KOPT-K1 (cell line): ENCODE measurements around the gene RNF167.

Source experiments
- H3K27ac ChIP-seq: fragments of 200-600 bp; sonication (generic); 2 replicates; pipeline ENCODE4 v1.5.1; 2016; ENCODE audit warnings: antibody characterized with exemption, mild to moderate bottlenecking, low read depth, low read length; ENCODE audit not compliant: poor library complexity, severe bottlenecking
- H3K36me3 ChIP-seq: fragments of 200-600 bp; sonication (generic); 2 replicates; pipeline ENCODE4 v1.5.1; 2017; ENCODE audit warnings: antibody characterized with exemption, mild to moderate bottlenecking, low read length, moderate library complexity; ENCODE audit not compliant: insufficient read depth
- H3K9me3 ChIP-seq: fragments of 200-600 bp; sonication (generic); 2 replicates; pipeline ENCODE4 v1.5.1; 2017; ENCODE audit warnings: antibody characterized with exemption, low read length, mild to moderate bottlenecking; ENCODE audit not compliant: insufficient read depth, poor library complexity, severe bottlenecking

The RNF167 gene

DNA sequence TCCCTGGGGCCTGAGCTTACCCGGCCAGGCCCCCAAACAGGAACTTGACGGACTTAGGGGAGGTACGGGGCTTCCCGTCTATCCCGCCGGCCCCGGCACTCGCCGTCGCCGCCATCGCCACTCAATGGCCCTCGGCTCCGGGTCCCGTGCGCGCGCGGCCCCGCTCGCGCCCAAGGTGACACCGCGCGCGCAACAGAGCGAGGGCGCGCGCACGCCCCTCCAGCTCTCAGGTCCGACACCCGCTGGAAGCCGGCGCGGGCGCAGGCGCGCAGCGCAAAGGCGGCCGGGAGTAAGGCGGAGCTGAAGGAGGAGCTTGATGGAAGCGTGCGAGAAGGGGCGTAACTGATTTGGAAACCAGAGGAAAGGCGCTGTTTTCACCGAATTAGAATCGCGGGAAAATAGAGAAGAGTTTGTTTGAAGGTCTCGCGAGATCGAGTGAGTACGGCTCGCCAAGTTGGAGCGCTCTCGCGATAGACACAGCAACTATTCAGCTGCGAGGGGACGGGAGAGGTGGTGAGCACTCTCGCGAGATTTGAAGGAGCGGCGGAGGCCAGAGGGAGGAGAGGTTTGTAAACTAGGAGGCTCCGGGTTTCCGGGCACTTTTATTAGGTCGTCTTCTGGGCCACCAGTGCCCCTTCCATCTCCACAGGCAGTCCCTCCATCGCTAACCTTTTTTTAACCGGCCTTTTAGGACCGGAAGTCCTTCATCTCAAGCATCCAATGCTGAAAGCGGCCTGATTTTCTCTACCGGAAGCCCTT is at the start of gene RNF167, which contains the start of gene SLC25A11:
TSS of gene RNF167 (plus strand) at position 473 of the 759 bp plus-strand sequence. CDS start 642 bp downstream, outside the sequence.
TSS of gene SLC25A11 (minus strand) at position 251 of the 759 bp plus-strand sequence. CDS start at position 115, 136 bp downstream.
- Histone ChIP-seq H3K9me3 (no peaks in the 10 kb centered on the region), H3K36me3 (peaks cover 65% of the 10 kb centered on the region), H3K27ac (peak within 1 kb of the TSS; percentile 99)

DNA sequence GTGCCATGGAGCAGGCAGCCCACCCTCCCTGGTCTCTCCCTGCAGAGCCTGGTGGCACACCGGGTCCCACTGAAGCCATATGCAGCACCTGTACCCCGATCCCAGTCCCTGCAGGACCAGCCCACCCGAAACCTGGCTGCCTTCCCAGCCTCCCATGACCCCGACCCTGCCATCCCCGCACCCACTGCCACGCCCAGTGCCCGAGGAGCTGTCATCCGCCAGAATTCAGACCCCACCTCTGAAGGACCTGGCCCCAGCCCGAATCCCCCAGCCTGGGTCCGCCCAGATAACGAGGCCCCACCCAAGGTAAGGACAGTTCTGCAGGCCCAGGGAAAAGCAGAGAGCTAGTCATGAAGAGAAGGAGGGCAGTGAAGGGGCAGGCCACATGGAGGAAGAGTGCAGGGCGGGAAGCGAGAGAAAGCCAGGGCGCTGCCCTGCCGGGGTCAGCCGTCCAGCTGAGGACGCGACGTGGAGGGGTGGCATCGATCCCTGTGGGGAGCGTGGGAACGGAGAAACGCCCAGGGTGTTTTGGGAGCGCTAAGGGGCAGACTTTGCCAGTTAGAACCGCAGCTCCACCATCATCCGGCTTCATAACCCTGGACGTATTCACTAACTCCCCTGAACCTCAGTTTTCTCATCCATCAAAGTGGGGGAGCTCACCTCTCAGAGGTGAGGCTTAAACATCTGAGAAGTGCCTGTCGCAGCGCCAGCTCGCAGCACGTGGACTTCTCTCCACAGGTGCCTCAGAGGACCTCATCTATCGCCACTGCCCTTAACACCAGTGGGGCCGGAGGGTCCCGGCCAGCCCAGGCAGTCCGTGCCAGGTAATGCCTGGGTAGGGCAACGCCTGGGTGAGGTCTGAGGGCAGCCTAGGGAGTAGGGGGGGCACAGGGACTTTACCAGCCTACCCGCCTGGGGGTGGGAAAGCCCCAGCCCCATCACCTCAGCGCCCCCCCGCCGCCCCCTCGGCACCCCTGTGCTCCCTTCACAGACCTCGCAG is 48.4 kb upstream of the RNF167 start:
- no peaks in the 10 kb centered on the region for H3K9me3 ChIP-seq
- H3K27ac ChIP-seq, result no peak overlapping the region
- H3K36me3 ChIP-seq, result peaks cover 64% of the 10 kb centered on the region; the same call in 1 of the 2 replicates

DNA sequence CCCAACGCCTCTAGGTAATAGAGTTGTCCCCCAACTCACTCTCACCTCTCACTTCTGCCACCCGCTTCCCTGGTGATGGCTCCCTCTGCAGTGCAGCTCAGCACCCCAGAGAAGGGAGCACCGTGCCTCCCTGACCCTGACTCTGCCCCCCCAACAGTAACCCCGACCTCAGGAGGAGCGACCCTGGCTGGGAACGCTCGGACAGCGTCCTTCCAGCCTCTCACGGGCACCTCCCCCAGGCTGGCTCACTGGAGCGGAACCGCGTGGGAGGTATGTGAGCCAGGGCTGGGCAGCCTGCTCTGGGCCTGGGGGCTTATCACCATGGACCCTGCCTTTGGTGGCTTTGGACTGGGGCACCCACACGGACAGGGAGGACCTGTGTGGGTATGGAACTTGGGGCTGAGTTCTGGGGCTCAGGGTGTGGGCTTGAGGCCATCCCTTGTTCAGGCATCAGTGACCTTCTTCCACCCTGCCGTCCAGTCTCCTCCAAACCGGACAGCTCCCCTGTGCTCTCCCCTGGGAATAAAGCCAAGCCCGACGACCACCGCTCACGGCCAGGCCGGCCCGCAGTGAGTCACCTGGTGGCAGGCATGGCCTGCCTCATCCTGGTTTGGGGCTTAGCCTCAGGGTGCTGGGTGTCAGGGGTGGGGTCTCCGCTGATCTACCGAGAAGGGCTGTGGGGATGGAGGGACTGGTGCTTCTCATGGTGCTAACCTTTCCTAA is 47.4 kb upstream of the RNF167 start:
- no peak overlapping the region for H3K27ac ChIP-seq
- H3K36me3 ChIP-seq, result peaks cover 54% of the 10 kb centered on the region; the same call in 1 of the 2 replicates
- H3K9me3 ChIP-seq, result no peaks in the 10 kb centered on the region

DNA sequence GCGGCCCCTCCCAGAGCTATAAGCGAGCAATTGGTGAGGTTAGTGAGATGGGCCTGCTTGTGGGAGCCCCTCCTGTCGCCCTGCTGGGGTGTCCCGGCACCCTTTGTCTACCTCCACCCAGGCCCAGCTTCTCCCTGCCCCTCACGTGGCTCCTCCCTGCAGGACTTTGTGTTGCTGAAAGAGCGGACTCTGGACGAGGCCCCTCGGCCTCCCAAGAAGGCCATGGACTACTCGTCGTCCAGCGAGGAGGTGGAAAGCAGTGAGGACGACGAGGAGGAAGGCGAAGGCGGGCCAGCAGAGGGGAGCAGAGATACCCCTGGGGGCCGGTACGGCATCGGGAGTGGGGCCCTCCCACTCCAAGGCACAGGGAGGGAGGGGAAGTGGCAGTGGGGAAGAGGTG is 46.8 kb upstream of the RNF167 start:
- H3K9me3 ChIP-seq, result no peaks in the 10 kb centered on the region
- H3K27ac ChIP-seq, result no peak overlapping the region
- H3K36me3 ChIP-seq, result peaks cover 50% of the 10 kb centered on the region; the same call in 1 of the 2 replicates

DNA sequence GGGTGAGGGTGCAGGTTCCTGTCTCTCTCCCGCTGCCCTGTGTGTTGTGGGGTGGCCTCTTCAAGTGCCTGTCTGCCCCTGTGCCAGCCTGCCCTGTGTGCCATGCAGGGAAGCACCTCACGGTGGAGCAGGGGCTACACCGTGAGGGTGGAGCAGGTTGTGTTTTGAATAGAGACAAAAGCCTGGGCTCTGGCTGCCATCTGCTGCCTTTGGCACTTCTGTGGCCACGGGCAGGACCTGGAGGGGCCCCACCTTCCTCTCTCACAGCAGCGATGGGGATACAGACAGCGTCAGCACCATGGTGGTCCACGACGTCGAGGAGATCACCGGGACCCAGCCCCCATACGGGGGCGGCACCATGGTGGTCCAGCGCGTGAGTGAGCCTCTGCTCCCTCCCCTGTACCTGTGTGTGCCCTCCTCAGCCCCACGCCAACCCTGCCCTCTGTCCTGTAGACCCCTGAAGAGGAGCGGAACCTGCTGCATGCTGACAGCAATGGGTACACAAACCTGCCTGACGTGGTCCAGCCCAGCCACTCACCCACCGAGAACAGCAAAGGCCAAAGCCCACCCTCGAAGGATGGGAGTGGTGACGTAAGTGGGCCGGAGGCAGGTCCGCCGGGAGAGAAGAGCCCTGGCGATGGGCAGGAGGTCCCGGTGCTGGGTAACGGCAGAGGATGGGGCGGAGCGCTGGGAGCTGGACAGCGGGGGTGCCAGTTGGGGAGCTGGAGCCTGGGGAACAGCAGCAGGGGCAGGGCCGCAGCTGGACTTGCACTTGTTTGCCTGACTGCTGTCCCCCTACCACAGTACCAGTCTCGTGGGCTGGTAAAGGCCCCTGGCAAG is 46.1 kb upstream of the RNF167 start:
- no peak overlapping the region for H3K27ac ChIP-seq
- peaks cover 47% of the 10 kb centered on the region; the same call in 1 of the 2 replicates for H3K36me3 ChIP-seq
- no peaks in the 10 kb centered on the region for H3K9me3 ChIP-seq

DNA sequence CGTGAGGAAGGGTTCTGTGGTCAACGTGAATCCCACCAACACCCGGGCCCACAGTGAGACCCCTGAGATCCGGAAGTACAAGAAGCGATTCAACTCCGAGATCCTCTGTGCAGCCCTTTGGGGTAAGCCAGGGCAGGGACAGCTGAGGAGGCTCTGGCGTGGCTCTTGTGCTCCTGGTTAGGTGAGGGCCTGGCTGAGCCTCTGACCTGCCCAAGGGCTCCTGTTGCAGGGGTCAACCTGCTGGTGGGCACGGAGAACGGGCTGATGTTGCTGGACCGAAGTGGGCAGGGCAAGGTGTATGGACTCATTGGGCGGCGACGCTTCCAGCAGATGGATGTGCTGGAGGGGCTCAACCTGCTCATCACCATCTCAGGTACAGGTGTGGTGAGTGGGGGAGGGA is 44.9 kb upstream of the RNF167 start:
- Histone ChIP-seq H3K9me3 (no peaks in the 10 kb centered on the region), H3K36me3 (peaks cover 42% of the 10 kb centered on the region; the same call in 1 of the 2 replicates), H3K27ac (no peak overlapping the region)

DNA sequence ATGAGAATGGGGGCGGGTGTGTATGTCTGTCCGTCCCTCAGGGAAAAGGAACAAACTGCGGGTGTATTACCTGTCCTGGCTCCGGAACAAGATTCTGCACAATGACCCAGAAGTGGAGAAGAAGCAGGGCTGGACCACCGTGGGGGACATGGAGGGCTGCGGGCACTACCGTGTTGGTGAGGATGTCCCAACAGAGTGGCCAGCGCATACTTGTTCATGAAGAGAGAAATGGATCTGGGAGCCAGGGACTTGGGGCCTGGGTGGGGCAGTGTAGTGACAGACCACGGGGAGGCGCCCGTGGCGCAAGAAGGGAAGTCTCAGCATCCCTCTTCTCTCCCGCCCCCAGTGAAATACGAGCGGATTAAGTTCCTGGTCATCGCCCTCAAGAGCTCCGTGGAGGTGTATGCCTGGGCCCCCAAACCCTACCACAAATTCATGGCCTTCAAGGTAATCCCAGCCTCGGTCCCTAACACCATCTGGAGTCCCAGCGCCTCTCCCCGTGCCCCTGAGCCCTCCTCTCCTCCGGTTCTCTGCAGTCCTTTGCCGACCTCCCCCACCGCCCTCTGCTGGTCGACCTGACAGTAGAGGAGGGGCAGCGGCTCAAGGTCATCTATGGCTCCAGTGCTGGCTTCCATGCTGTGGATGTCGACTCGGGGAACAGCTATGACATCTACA is 44.3 kb upstream of the RNF167 start:
- Histone ChIP-seq H3K9me3 (no peaks in the 10 kb centered on the region), H3K27ac (no peak overlapping the region), H3K36me3 (peaks cover 35% of the 10 kb centered on the region; the same call in 1 of the 2 replicates)

DNA sequence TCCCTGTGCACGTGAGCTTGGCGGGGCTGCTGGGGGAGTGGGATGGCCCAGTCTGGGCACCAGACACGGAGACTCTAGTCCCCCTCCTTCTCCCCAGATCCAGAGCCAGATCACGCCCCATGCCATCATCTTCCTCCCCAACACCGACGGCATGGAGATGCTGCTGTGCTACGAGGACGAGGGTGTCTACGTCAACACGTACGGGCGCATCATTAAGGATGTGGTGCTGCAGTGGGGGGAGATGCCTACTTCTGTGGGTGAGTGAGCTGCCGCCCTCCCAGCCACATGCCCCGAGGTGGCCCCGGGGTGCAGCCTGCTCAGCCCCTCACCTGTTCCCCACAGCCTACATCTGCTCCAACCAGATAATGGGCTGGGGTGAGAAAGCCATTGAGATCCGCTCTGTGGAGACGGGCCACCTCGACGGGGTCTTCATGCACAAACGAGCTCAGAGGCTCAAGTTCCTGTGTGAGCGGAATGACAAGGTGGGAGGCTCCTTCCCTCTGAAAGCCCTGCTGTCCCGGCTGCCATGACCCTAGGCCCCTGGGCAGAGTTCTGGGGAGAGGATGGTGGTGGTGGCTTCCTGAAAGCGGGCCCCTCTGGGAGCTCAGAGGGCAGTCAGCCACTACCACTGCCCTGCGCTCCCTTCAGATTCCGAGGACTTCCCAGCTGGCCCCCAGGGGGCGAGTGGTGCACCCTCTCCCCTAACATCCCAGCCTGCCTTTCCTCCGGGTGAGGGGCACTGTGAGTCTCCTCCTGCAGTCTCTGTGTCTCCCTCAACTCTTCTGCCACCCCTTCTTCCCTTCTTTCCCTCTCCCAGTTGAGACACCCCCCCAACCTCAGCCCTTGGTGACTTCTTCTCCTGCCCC is 43.5 kb upstream of the RNF167 start:
- H3K36me3 ChIP-seq, result peaks cover 28% of the 10 kb centered on the region; the same call in 1 of the 2 replicates
- H3K9me3 ChIP-seq, result no peaks in the 10 kb centered on the region
- no peak overlapping the region for H3K27ac ChIP-seq

DNA sequence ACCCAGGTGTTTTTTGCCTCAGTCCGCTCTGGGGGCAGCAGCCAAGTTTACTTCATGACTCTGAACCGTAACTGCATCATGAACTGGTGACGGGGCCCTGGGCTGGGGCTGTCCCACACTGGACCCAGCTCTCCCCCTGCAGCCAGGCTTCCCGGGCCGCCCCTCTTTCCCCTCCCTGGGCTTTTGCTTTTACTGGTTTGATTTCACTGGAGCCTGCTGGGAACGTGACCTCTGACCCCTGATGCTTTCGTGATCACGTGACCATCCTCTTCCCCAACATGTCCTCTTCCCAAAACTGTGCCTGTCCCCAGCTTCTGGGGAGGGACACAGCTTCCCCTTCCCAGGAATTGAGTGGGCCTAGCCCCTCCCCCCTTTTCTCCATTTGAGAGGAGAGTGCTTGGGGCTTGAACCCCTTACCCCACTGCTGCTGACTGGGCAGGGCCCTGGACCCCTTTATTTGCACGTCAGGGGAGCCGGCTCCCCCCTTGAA is 42.8 kb upstream of the RNF167 start:
- H3K9me3 ChIP-seq, result no peaks in the 10 kb centered on the region
- peaks cover 21% of the 10 kb centered on the region; the same call in 1 of the 2 replicates for H3K36me3 ChIP-seq
- no peak overlapping the region for H3K27ac ChIP-seq

DNA sequence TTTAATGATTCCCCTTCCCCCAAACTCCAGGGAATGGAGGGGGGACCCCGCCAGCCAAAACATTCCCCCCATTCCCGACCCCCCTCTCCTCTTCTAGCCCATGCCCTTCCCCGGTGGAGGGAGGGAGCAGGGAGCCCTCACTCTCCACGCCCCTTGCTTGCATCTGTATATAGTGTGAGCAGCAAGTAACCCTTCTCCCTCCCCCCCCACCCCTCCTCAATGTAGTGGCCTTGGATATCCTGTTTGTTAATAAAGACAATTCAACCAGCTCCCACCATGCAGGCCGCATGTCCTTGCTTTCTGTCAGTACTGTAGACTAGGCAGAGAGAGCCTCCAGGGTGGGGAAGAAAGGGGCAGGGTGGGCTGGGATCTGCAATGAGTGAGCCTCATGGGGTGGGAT is 42.3 kb upstream of the RNF167 start:
- H3K27ac ChIP-seq, result no peak overlapping the region
- H3K9me3 ChIP-seq, result no peaks in the 10 kb centered on the region
- peaks cover 19% of the 10 kb centered on the region; the same call in 1 of the 2 replicates for H3K36me3 ChIP-seq

DNA sequence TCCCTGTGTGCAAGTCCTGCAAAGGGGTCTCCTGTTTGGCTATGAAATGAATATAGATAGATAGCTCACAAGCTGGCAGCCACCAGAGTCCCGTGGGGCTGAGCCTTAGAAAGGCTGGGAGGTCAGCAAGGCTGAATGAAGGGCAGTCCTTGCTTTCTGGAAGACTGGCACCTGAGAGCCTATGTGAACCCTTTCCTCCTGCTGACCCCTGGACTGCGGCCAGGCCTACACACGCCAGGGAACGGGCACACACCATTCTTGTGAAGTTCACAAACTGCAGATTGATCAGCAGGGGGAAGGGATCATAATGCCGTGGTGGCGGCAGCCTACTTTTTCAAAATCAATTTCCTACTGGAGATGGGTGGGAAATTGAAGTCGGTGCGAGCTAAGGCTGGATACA is 41.7 kb upstream of the RNF167 start:
- peaks cover 19% of the 10 kb centered on the region; the same call in 1 of the 2 replicates for H3K36me3 ChIP-seq
- no peak overlapping the region for H3K27ac ChIP-seq
- no peaks in the 10 kb centered on the region for H3K9me3 ChIP-seq

DNA sequence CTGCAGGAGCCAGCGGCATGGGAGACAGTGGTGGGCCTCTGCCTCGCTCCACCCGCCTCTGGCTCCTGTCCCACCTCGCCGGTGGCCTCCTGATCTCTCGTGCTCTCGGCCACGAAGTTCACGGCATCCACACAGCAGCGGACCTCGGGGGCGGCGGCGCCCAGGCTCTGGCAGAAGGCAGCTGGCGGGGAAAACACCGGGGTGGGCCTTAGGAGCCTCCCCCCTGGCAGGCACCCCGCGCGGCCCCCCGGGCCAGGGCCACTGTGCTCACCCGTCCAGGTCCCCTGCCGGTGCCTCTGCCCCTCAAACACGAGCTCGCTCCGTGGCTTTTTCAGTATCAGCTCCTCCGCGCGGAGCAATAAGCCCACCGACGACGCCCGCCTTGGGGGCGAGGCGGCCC is 41.1 kb upstream of the RNF167 start:
- no peaks in the 10 kb centered on the region for H3K9me3 ChIP-seq
- H3K27ac ChIP-seq, result no peak overlapping the region
- H3K36me3 ChIP-seq, result peaks cover 19% of the 10 kb centered on the region; the same call in 1 of the 2 replicates
